GM10248 (cell line): Measurements from ENCODE around the gene GNAT3.

Source experiments
- CTCF ChIA-PET: fragments of 300-600 bp; sonication (Branson Sonifier 250); formaldehyde crosslinking; extraction: SDS; loops from one replicate; lab custom pipeline; 2021; ENCODE audit warnings: antibody characterized with exemption; lab: Yijun Ruan, JAX
- POLR2A ChIA-PET: fragments of 350-650 bp; sonication (Branson Sonifier 250); formaldehyde crosslinking; extraction: SDS; loops from one replicate; lab custom pipeline; 2020; ENCODE audit warnings: antibody characterized with exemption; lab: Yijun Ruan, JAX
- DNase-seq: peaks from one replicate; pipeline ENCODE4 v3.0.0; 2012; ENCODE audit errors: extremely low spot score
- CTCF ChIP-seq: IDR thresholded peaks from 2 replicates; pipeline ENCODE4 v1.5.1; 2012; ENCODE audit warnings: mild to moderate bottlenecking, low read depth; ENCODE audit errors: extremely low read depth, missing control alignments, control extremely low read depth

Gene GNAT3

GRCh38 chr7:80515298-80515697 is 3.4 kb upstream of the GNAT3 start:
- no peak for TF ChIP-seq CTCF
- POLR2A ChIA-PET = no interaction called here
- CTCF ChIA-PET = interaction anchor here (1.0 kb wide), 1 partner anchor 9 kb away, joined by 4 read pairs; no protein-coding TSS in a partner anchor
- no peak for DNase-seq

- ChIA-PET CTCF (no interaction called here), POLR2A (no interaction called here)
- DNase-seq = no peak
- no peak for TF ChIP-seq CTCF
These were observed 1.8 kb downstream of the GNAT3 start for GRCh38 chr7:80510021-80510420.

- no peak for TF ChIP-seq CTCF
- ChIA-PET CTCF (interaction anchor here (0.9 kb wide), 1 partner anchor 9 kb away, joined by 3 read pairs; no protein-coding TSS in a partner anchor), POLR2A (no interaction called here)
- no peak for DNase-seq
These were observed 3.4 kb downstream of the GNAT3 start for GRCh38 chr7:80508440-80508839.

- TF ChIP-seq CTCF = no peak
- no peak for DNase-seq
- ChIA-PET POLR2A (no interaction called here), CTCF (no interaction called here)
These were observed 5.9 kb downstream of the GNAT3 start for GRCh38 chr7:80505900-80506500.

- no peak for DNase-seq
- ChIA-PET POLR2A (no interaction called here), CTCF (no interaction called here)
- no peak for TF ChIP-seq CTCF
These were observed 11.5 kb downstream of the GNAT3 start for GRCh38 chr7:80500325-80500724.

- TF ChIP-seq CTCF = no peak
- no peak for DNase-seq
- ChIA-PET CTCF (interaction anchor here (1.1 kb wide), 1 partner anchor 9 kb away, joined by 3 read pairs; no protein-coding TSS in a partner anchor), POLR2A (no interaction called here)
These were observed 12.4 kb downstream of the GNAT3 start for GRCh38 chr7:80499350-80499953.
